Kidney (tissue), 14 donors: ENCODE data around the gene GPR137B. TPM values are rescaled to one million over a fixed set of nuclear protein-coding genes. Genes with fewer than 3 reads are reported as not detected.

Experiments used
- DNase-seq, 5 donors: peaks; one replicate each; pipeline ENCODE4 v3.0.0-alpha.2; 2013 to 2020
- FAIRE-seq: peaks from 2 replicates; lab custom pipeline; 2012; peaks lifted over from hg19 to GRCh38; lab: Jason Lieb, UNC
- H3K27ac ChIP-seq, 2 donors: one replicate each; pipeline ENCODE4 v1.7.0; 2013; ENCODE audit warnings: low read depth in 2 of 2, low read length in 2 of 2, inconsistent platforms in 1 of 2
- H3K27me3 ChIP-seq: one replicate; pipeline ENCODE4 v1.7.1; 2013; ENCODE audit warnings: low read length, inconsistent platforms; ENCODE audit not compliant: control insufficient read depth, insufficient read depth
- H3K36me3 ChIP-seq, 3 donors: one replicate each; pipeline versions ENCODE4 v1.7.0 to v1.7.1; 2013; ENCODE audit warnings: low read length in 3 of 3, control low read depth in 1 of 3, inconsistent platforms in 1 of 3; ENCODE audit not compliant: insufficient read depth in 3 of 3, control insufficient read depth in 2 of 3
- H3K4me1 ChIP-seq, 3 donors: one replicate each; pipeline versions ENCODE4 v1.7.0 to v1.7.1; 2013; ENCODE audit warnings: low read length in 3 of 3, inconsistent platforms in 1 of 3, low read depth in 1 of 3; ENCODE audit not compliant: control insufficient read depth in 2 of 3, insufficient read depth in 2 of 3
- H3K4me3 ChIP-seq, 3 donors: one replicate each; pipeline versions ENCODE4 v1.7.0 to v1.8.1; 2013; ENCODE audit warnings: low read length in 3 of 3, control low read depth in 1 of 3, inconsistent platforms in 1 of 3
- H3K9ac ChIP-seq, 3 donors: one replicate each; pipeline versions ENCODE4 v1.7.0 to v1.7.1; 2013; ENCODE audit warnings: low read length in 3 of 3, control low read depth in 1 of 3, inconsistent platforms in 1 of 3
- H3K9me3 ChIP-seq, 3 donors: one replicate each; pipeline versions ENCODE4 v1.7.0 to v1.7.1; 2013; ENCODE audit warnings: low read length in 3 of 3, control low read depth in 1 of 3, inconsistent platforms in 1 of 3; ENCODE audit not compliant: control insufficient read depth in 2 of 3, insufficient read depth in 1 of 3
- CTCF ChIP-seq: IDR thresholded peaks from 3 replicates; pipeline ENCODE4 v1.5.1; 2012; ENCODE audit warnings: mild to moderate bottlenecking, moderate library complexity, borderline replicate concordance; ENCODE audit not compliant: insufficient read depth; ENCODE audit errors: extremely low read depth
- intact Hi-C: fragments of 100-400 bp; cut with DNase I; formaldehyde crosslinking; loops from one replicate; pipeline ENCODE4 v1.11.1; 2022
- polyA plus RNA-seq: library from polyadenylated mRNA; stranded (reverse); fragments of 350-450 nt; fragmentation: Illumina TruSeq; extraction: RNeasy Lipid Tissue Mini Kit (QIAGEN cat#74804); gene quantifications from one replicate; pipeline ENCODE4 v1.2.3, GENCODE V29; 2014; ENCODE audit warnings: low read depth, low replicate concordance; ENCODE audit not compliant: insufficient read depth
- total RNA-seq: library from RNA; stranded (reverse); fragmentation: NEBNext Ultra II Directional; extraction: Animal tissue kit (Norgen Biotek cat#: 25700); gene quantifications from one replicate; pipeline ENCODE4 v1.2.1, GENCODE V29; 2021
- donor health status: control.
- donor health status: control.
- donor health status: control.
- donor health status: control.
- donor health status: control.
- donor health status: DM: yes; HTN: yes; CAD: no.
- donor health status: Normal renal cell carcinoma (clear cell type).

GPR137B gene
- total and polyA plus RNA-seq, 2 donors from 2014 or later = 22.2 to 31.4 TPM

DNA sequence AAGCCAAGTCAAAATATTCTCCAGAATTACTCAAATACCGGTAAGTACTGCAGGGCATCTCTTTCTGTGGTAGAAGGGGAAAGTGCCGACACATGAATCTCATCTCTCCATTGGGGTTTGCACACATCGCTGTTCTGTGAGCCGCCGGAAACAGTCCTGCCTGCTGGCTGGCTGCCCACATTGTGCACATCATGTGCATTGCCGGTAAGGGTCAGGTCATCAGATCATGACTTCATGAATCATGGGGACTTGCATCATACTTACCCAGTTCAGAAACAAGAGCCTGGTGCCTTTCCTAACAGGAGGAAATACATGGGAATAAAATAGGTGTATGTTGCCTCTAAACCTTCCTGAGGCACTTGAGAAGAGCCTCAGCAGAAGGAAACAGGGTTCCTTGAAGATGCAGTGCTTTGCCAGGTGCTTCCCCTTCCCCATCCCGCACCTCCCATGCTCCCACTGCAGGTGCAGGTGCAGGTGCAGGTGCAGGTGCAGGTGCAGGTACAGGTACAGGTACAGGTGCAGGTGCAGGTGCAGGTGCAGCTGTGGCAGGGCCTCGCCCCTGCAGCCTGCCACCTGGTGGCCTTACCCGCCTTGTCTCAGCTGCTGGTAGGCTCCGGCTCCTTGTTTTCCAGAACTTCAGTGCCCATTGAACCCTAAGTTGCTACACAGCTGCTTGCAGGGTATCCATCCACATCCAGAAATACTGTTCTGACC, 26.5 kb downstream of the GPR137B start:
- DNase-seq (peak in 2 of 5 donors; percentile 18 to 88), FAIRE-seq (no peak)
- peak; percentile 32 for TF ChIP-seq CTCF
- intact Hi-C loops = no loop called here
- H3K27me3 ChIP-seq = no peaks in the 10 kb centered on the region
- H3K4me3 ChIP-seq = no peak overlapping the region
- no peaks in the 10 kb centered on the region for H3K9me3 ChIP-seq
- peaks cover 0 to 8% (median 5%) of the 10 kb centered on the region in 3 donors for H3K4me1 ChIP-seq
- H3K9ac ChIP-seq = no peak overlapping the region
- H3K27ac ChIP-seq = peak overlapping the region in 1 of 2 donors; percentile 60
- no peaks in the 10 kb centered on the region for H3K36me3 ChIP-seq

GRCh38 chr1:236172041-236172579, 29.8 kb downstream of the GPR137B start:
- no peaks in the 10 kb centered on the region for H3K9me3 ChIP-seq
- no peaks in the 10 kb centered on the region for H3K36me3 ChIP-seq
- DNase-seq (no peak), FAIRE-seq (no peak)
- H3K27me3 ChIP-seq = no peaks in the 10 kb centered on the region
- no peak overlapping the region for H3K27ac ChIP-seq
- intact Hi-C loops = no loop called here
- no peak overlapping the region for H3K9ac ChIP-seq
- no peak for TF ChIP-seq CTCF
- peaks cover 0 to 13% (median 7%) of the 10 kb centered on the region in 3 donors for H3K4me1 ChIP-seq
- H3K4me3 ChIP-seq = no peak overlapping the region

DNA sequence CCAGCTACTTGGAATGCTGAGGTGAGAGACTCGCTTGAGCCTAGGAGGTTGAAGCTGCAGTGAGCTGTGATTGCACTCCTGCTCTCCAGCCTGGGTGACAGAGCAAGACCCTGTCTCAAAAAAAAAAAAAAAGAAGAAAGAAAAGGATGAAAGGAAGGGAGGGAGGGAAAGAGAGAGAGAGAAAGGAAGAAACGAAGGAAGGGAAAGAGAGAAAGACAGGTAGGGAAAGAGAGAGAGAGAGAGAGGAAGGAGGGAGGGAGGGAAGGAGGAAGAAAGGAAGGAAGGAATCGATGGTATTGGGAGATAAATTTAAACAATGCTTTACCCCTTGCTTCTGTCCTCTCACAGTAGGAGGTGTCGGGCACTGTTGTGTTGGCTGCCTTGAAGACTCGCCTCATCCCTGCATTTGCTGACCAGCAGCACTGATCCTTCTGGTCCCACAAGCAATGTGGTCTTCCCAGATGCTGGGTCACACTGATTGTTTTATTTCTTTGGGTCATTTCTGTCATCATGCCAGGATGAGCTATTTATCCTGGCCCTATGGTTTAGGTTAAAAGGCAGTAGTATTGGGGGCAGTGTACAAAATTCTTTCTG, 30.9 kb downstream of the GPR137B start:
- Histone ChIP-seq H3K4me1 (peaks cover 0 to 13% (median 10%) of the 10 kb centered on the region in 3 donors), H3K9me3 (no peaks in the 10 kb centered on the region), H3K27ac (no peak overlapping the region), H3K36me3 (no peaks in the 10 kb centered on the region), H3K27me3 (no peaks in the 10 kb centered on the region), H3K9ac (no peak overlapping the region), H3K4me3 (no peak overlapping the region)
- DNase-seq (no peak), FAIRE-seq (no peak)
- intact Hi-C loops = no loop called here
- no peak for TF ChIP-seq CTCF
